HG03159 (cell line): ENCODE measurements around the gene SPATA6L.
A peak's percentile ranks its signal among the peaks of the same experiment; 100 is the strongest.

Source experiments
- ATAC-seq: cut with Tn5 transposase; IDR thresholded peaks from one replicate; pipeline ENCODE4 v1.9.1; 2021; ENCODE audit warnings: mild to moderate bottlenecking, moderate library complexity; ENCODE audit not compliant: unreplicated experiment

The SPATA6L gene, protein sequence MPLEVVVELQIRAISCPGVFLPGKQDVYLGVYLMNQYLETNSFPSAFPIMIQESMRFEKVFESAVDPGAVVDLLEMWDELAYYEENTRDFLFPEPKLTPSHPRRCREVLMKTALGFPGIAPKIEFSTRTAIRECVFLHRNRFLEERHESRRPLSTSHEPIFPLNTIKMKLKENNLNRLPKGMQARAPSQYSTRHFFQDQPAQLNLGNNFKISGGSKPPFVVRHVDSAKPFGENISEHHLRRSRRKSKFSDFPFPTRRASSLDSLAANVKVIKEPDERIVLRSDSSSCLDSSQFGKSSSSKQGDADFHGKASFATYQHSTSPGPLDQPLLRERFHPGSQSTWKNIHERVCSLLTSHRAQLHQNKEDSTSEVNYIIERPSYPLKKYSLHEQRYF

DNA sequence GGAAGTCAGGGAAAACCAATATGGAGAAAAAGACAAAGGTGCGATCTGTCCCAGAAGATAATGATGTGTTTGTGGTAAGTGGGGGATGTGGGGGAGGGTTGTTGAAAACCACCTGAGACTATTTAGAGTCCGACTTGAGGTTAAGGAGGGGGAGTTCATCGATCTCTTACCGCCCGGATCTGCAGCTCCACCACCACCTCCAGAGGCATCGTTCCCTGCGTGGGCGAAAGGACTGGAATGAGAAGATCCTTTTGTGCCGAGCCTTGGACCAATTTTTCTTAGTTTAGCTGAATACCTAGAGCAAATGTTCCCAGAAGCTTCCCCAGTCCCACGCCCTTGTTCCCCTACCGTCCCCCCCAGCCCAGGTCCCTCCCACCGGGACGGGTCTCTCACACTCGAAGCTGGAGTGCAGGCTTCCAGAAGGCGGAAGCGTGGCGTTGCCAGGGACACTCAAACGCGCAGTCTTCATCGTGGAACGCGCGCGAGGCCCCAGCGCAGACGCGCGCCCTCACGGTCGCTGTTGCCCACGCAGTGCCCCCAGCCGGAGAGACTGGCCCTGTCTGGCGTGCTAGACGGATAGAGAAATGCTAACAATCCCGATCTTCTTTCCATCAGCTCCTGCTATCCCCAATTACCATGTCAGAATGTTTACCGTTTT lies at the start of gene SPATA6L:
Gene SPATA6L (minus strand): TSS at position 439 of the 658 bp plus-strand sequence. CDS start 230 bp downstream, at position 209.
- no peak for ATAC-seq

DNA sequence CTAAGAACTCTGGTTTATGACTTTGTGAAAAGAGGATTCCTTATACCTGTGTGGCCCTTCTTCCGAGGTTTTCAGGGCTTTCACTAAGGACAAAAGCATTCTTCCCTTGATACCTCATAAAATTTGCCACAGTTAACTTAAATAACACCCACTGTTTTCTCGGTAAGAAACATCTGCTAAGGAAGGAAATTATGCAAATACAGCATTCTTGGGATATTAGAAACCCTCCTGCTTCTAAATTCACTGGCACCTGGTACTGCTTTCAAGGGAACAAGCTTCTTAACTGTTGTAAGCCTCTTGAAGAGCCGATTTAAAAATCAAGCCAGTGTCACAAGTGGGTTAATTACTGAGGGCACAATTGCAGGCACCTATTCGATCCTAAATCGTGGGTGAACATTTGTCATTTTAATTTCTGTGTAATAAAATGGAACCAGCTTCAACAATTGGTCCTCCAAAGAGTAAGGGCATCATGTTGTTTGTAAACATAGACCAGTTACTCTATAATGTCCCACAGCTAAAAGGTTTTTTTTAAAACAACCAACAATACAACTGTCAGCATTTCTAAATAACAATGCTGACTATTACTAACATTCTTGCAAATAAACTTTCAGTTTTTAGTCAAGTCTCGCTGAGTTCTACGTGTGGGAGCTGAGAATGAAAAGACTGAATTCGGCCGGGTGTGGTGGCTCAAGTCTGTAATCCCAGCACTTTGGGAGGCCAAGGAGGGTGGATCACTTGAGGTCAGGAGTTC lies 48.2 kb upstream of the SPATA6L start:
- no peak for ATAC-seq

DNA sequence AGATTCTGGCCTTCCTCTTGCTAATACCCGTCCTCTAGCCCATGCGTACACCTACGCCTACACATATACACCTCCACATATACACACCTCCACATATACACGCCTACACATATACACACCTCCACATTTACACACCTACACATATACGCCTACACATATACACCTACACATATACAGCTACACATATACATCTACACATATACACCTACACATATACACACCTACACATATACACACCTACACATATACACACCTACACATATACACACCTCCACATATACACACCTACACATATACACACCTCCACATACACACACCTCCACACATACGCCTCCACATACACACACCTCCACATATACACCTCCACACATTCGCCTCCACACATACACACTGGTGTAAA lies 47.6 kb upstream of the SPATA6L start:
- no peak for ATAC-seq

DNA sequence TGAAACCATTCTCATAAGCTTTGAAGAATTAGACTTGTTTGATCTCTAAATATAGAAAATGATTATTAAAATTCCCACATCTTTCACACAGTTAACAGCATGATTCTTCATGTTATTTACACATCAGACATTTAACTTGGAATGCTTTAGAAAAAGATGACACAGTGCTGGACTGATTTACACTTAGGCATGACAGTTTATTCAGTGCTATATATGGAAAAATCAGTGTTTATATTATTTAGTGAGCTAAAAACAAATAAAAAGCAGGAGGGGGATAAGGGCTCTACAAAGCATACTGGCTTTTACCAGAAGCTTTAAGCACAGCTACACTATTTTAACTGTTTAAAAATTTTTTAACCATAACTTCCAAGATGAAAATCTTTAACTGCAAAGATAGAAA lies 43.1 kb upstream of the SPATA6L start:
- ATAC-seq, result no peak

DNA sequence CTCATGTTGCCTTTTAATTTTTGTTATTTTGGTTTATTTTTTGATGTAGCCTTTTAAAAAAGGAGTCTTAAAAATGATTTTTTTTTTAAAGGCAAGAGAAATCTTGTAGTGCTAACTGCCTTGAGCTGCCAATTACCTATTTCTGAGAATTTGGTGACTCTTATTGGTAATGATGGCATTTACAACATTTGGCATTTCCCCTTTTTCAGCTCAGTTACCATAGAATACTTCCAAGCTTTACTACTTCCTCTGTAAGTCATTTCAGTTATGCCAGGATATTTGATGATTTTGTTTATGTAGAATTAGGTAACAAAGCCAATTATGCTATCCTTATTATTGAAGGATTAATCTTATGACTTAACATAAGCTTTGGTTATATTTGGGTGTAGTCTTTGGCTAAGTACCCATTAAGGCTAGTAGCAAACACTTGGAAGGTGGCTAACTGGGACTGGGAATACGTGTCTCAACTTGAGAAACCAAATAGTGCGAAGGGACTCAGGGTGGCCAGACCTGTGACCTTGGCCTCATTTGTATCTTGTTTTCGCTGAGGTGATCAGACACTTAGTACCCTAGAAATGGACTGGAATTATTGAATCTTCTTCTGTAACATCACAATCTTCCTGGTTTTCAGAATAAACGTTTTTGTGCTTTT lies 40.8 kb upstream of the SPATA6L start:
- ATAC-seq, result no peak

DNA sequence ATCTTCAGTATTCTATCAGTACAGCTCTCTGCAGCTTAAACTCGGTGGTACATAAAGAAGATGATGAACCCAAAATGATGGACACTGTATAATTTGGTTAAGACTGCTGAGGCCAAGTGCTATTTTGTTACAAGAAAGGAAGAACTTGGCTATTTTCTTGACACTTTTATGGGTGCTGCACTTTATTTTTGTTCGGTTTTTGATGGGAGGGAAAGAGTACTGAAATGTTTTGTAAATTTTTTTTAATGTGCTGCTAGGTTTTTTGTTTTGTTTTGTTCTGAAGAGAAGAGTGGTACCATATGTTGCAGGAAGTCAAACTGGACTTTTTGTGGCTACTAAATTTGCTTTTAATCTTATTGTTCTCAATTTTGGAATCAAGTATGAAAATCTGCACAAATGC lies 39.7 kb upstream of the SPATA6L start:
- no peak for ATAC-seq

DNA sequence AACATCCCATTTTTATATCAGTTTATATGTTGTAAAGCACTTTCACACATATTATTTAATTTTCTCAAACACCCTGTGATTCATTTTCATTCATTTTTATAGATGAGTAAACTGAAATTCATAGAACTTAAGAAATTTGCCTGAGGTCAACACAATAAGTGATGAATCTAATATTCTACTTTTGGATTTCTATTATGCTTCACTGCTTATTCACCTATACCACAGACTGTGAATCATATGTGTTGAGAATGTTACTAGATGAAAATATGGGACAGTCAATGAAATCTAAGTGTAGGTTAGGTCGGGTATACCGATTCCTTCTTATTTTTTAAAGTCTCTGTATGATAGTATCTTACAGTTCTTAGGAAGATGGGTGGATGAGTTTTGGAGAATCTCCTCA lies 37.8 kb upstream of the SPATA6L start:
- ATAC-seq, result no peak

DNA sequence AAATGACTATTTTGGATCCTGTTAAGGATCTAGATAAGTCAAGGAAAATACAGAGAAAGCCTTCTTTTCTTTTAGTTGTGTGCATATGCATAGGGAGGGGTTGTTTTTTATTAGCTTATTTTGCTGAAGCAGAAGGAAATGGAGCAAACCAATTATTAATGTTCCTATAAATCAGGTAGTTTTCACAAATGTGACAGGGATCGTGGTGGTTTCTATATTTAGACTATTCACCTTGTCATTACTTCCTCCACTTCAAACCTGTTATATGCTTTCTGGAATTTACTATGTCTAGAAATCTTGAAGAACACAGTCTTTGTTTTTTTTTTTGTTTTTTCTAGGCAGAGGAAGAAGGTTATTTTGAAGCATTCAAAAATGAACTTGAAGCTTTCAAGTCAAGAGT lies 35.2 kb upstream of the SPATA6L start:
- no peak for ATAC-seq

DNA sequence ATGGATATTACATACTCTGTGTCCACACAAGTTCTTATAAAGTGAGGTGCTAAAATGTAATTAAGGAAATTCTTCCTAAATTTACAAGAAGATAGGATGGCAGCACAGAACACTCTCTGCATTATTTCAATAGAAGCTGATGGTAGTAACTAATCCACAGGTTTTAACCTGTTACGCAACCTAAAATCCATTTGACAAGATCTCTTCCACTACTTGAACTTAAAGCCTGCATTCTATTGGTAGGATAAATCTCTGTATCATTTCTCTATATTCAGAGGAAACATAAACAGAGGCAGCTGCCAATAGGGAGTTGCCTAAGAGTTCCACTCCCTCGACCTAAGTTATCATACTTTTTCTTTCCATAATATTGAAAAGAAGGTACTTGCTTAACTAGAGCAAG lies 34.7 kb upstream of the SPATA6L start:
- ATAC-seq, result no peak

DNA sequence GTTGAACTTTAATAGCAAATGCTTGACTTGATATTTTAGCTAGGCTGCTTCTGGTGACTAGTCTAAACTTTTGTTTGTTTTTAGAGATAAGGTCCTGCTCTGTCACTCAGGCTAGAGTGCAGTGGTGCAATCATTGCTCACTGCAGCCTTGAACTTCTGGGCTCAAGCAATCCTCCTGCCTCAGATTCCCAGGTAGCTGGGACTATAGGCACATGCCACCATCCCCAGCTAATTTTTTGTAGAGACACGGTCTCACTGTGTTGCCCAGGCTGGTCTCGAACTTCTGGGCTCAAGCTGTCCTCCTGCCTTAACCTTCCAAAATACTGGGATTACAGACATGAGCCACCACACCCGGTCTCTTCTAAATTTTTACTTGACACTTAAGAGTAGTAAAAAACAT lies 33.8 kb upstream of the SPATA6L start:
- ATAC-seq, result no peak

DNA sequence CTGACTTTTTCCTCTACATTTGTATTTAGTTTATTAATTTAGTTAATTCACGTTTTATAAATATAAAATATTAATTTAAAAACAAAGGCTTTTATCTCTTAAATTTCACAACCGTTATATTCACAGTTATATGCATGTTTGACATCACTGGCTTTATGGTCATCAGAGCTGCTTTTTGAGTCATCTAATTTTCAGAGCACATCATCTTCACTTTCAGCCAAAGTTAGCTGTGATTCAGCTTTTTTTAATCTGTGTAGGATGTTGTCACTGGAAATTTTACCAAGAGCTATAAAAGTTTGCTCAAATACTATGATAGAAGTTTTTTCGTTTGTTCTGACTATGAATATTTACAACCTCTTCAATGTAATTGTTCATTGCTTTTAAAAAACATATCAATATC lies 25.5 kb upstream of the SPATA6L start:
- ATAC-seq, result no peak

DNA sequence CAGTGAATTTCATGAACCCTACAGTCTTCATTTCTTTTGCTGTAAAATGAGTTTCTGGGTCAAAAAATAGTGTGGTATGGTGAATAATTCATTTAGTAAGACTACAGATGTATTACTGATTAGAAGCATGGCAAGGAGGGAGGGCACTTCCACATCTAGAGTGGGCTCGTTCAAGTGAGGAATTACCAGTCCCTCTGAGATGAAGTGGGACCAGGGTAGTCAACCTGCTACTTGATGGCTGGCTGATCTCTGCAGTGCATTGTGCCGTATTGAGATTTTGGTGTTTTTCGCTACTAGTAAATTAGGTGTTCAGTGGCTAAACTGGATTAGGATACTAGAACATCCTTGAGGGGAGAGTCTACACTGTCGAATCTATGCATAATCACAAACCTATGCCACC lies 23.9 kb upstream of the SPATA6L start:
- peak; percentile 44 for ATAC-seq

DNA sequence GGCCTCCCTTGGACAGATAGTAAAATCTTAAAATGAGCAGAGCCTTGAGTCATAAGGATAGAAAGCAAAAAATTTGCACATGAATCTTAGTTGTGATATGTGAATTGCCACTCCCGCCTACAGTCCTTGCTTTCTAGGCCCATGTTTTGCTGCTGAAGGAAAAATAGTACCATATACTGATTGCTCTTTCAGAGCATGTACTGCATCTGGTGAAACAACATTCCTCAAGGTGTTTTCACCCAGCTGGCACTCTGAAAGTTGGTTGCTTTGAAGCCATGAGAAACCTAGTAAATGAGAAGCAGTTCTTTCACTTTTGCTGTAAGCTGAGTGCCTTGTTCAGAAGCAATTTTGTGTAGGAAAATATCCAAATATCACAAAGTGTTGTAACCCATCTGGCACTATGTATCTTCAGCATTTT lies 23.4 kb upstream of the SPATA6L start:
- peak; percentile 65 for ATAC-seq

DNA sequence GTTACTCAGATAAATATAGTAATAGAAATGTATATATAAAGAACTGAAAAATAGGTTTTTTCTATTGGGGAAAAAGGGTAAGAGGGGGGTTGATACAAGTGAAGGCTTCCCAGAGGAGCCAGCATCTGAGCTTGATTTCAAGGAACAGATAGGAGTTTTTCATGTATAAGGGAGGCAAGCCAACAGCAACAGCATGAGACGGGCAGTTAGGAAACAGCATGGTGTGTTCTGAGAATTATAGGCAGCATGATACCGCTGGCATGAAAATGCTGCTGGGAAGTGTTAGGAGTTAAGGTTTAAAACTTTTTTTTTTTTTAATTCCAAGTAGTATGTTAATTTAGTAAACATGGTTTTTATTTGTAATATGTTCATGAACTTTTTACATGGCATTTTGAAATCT lies 22.7 kb upstream of the SPATA6L start:
- no peak for ATAC-seq

DNA sequence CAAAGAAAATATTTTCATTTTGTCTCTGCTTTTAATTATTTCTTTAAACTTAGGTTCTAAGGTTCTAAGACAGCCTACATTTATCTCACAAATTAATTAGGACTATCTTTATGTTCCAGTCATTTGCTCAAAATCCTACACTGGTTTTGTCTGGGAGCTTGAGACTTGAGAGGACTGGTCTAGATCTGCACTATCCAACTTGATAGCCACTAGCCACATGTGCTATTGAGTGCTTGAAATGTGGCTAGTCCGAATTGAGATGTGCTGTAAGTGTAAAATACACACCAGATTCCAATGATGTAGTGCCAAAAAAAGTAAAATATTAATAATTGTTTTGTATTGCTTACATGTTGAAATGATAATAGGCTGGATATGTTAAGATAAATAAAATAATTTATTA lies 20.3 kb upstream of the SPATA6L start:
- no peak for ATAC-seq

DNA sequence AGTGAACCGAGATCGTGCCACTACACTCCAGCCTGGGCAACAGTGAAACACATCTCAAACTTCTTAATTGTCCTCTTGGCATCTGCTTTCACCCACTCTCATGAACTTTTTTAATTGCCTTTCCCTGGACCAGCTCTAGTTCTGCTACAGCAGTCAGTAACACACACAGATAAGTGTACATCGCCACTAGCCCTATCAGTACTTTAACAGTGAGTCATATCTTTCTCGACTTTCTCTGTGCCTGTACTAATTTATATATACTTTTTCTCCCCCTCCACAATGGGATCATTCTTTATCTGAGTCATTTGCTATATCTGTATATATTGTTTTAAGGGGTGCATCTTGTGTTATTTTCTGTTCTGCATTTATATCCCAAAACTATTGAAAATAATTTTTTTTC lies 19.8 kb upstream of the SPATA6L start:
- no peak for ATAC-seq

DNA sequence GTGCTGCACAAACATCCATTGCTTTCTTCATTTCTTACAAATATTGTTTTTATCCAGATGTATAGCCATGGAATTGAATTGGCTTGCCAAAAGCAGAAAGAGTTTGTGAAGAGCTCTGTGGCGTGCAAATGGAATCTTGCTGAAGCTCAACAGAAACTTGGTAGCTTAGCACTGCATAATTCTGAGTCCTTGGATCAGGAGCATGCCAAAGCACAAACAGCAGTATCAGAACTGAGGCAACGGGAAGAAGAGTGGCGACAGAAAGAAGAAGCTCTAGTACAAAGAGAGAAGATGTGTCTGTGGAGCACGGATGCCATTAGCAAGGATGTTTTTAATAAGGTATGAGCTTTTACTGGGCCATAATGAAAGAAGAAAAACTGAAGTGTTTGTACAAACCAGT lies 18.5 kb upstream of the SPATA6L start:
- ATAC-seq, result no peak

DNA sequence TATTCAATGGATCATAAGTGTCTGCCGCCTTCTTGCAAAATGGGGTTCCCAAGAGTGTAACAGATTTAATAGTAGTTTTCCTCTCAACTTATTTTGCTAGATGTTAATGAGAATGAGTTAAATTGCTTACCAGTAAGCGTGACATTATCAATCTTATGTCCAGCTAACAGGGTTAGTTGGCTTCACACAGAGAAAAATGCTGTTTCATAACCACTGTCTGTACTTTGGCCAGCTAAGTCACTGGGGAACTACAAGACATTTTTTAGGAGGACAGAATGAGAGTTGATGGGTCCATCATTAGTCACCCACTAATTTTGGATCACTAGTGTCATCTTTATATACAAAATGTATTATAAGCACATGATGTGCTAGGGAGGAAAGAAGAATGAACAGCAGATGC lies 14.5 kb upstream of the SPATA6L start:
- no peak for ATAC-seq

DNA sequence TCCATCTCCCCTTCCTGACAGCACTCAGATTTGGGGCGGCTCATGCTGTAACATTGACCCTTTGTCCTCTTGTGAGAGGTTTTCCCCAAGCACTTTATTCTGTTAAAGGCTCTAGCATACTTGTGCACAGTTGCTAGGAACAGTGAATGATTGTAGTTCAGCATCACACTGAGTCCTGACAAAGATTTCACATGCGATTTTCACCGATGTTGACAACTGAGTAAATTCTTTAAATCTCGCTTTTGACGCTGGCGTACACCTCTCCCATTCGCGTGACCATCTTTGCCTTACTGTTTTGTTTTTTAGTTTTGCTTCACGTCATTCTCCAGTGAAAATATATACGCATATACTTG lies 13.9 kb upstream of the SPATA6L start:
- ATAC-seq, result no peak

DNA sequence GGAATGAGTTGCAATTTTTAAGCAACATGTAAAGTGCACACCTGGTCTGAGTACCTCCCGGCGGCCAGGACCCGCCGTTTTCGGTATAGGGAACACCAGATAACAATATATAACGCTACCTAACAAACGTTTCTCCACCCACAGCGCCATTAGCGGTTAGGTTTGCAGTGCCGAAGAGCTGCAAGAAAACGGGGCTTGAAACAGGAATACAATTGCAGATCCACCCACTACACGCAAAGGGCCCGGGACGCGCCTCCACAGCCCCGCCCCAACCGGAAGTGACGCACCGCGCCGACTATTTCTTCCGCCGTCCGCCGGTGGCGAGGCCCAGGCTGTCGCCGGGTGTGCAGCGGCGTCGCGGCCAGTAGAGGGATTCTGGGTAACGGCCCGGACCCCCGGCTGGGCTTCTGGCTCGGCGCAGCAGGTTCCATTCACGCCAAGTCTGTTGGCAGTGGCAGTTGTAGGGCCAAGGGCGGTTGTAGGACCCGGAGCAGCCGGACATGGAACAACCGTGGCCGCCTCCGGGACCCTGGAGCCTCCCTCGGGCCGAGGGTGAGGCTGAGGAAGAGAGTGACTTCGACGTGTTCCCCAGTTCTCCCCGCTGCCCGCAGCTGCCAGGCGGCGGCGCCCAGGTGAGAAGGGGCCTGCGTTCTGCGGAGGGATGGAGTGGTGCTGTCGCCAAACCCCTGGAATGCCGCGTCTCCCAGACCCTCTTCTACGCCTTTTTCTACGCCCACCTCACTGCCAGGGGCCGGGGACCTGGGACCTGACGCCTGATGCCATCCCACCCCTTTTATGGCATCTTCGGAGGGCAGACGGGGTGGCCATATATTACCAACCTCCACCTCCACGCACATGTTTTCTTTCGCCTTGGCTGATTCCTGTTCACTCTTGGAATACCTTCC lies 13.2 kb upstream of the SPATA6L start, which contains the start of gene CDC37L1:
Gene CDC37L1 (plus strand): TSS at position 302 of the 905 bp plus-strand sequence. CDS start 199 bp downstream, at position 501.
- peak; percentile 97 for ATAC-seq
